Fibroblast of peridontal ligament (primary cell): ENCODE results near the gene TIMM50.
"Not testable (repeated sequence)": the region's sequence is repeated elsewhere in the genome, so short reads cannot be mapped to it uniquely, and the experiment has no call there.

Experiments used
- DNase-seq: peaks from one replicate; pipeline ENCODE4 v3.0.0-alpha.2; 2010; ENCODE audit errors: extremely low read depth

TIMM50 gene

GRCh38 chr19:39469567-39469966 lies 11.1 kb upstream of the TIMM50 start:
- DNase-seq, result no peak

GRCh38 chr19:39470724-39471339 lies 9.8 kb upstream of the TIMM50 start:
- DNase-seq, result no peak

GRCh38 chr19:39471756-39472536 lies 8.7 kb upstream of the TIMM50 start:
- no peak for DNase-seq

GRCh38 chr19:39472746-39473442 lies 7.7 kb upstream of the TIMM50 start:
- DNase-seq, result no peak

- DNase-seq, result no peak
These were observed 7.1 kb upstream of the TIMM50 start for GRCh38 chr19:39473443-39473960.

GRCh38 chr19:39474139-39474620 lies 6.5 kb upstream of the TIMM50 start:
- peak; percentile 23 for DNase-seq

- DNase-seq, result no peak
These were observed 4.9 kb upstream of the TIMM50 start for GRCh38 chr19:39475748-39476147.

GRCh38 chr19:39479319-39479801 lies 1.3 kb upstream of the TIMM50 start:
- not testable (repeated sequence) for DNase-seq

GRCh38 chr19:39479916-39480315 lies 722 bp upstream of the TIMM50 start:
- no peak for DNase-seq

GRCh38 chr19:39481229-39481545 lies 549 bp downstream of the TIMM50 start:
- DNase-seq, result no peak

- DNase-seq, result no peak
These were observed 1.0 kb downstream of the TIMM50 start for GRCh38 chr19:39481676-39482075.

- DNase-seq, result no peak
These were observed 2.5 kb downstream of the TIMM50 start for GRCh38 chr19:39483141-39483540.

GRCh38 chr19:39489756-39490155 lies 9.1 kb downstream of the TIMM50 start:
- no peak for DNase-seq

- DNase-seq, result no peak
These were observed 11.6 kb downstream of the TIMM50 start for GRCh38 chr19:39492225-39492624.

- no peak for DNase-seq
These were observed 12.2 kb downstream of the TIMM50 start for GRCh38 chr19:39492788-39493187.

GRCh38 chr19:39494661-39495060 lies 14.0 kb downstream of the TIMM50 start:
- no peak for DNase-seq

GRCh38 chr19:39496063-39496462 lies 15.4 kb downstream of the TIMM50 start:
- DNase-seq, result no peak

- no peak for DNase-seq
These were observed 17.0 kb downstream of the TIMM50 start for GRCh38 chr19:39497701-39497995.

- DNase-seq, result peak; percentile 18
These were observed 17.6 kb downstream of the TIMM50 start for GRCh38 chr19:39497996-39498797.

- DNase-seq, result no peak
These were observed 18.4 kb downstream of the TIMM50 start, which contains the start of gene DLL3 for GRCh38 chr19:39498798-39499642. TSS of gene DLL3 (plus strand) at chr19:39498947. CDS start at chr19:39498975, 28 bp downstream.

- no peak for DNase-seq
These were observed 19.3 kb downstream of the TIMM50 start for GRCh38 chr19:39499932-39500331.
